Measurements from ENCODE around the gene MCUB.

- TF ChIP-seq ATF3 (IDR thresholded peaks at IDR 0.05) = no peak
- no peak for TF ChIP-seq CTCF (IDR thresholded peaks at IDR 0.05 in 2 of 3, conservative IDR thresholded peaks at IDR 0.05 in 1 of 3; ENCODE audit: borderline replicate concordance in 1 of 3, insufficient read depth in 1 of 3, low read depth in 2 of 3, low read length in 2 of 3)
- no peak for TF ChIP-seq EZH2phosphoT487 (IDR thresholded peaks at IDR 0.05; ENCODE audit: borderline replicate concordance)
- peak; percentile 82 for TF ChIP-seq MAX (IDR thresholded peaks at IDR 0.05)
- TF ChIP-seq REST (IDR thresholded peaks at IDR 0.05; ENCODE audit: low read depth) = no peak
- peak; percentile 85 for TF ChIP-seq POLR2AphosphoS5 (IDR thresholded peaks at IDR 0.05; ENCODE audit: low read depth, low read length)
- no peak for TF ChIP-seq ELF1 (IDR thresholded peaks at IDR 0.05; ENCODE audit: borderline replicate concordance, low read depth)
- peak; percentile 59 for TF ChIP-seq POLR2A (IDR thresholded peaks at IDR 0.05; ENCODE audit: borderline replicate concordance, extremely low read depth, insufficient read depth, insufficient read length)
- peak; percentile 86 for TF ChIP-seq ZFX (IDR thresholded peaks at IDR 0.05)
- no peak; the same call in 1 of the 2 replicates for TF ChIP-seq SP1 (IDR thresholded peaks at IDR 0.05; ENCODE audit: low read depth)
Measured at GRCh38 chr4:109729718-109730618, 169.9 kb downstream of the MCUB start, which contains the start of gene PLA2G12A.
